Endothelial cell (in vitro differentiated cells): ENCODE data around the gene EIF4G1. TPM values are rescaled to one million over a fixed set of nuclear protein-coding genes. Genes with fewer than 3 reads are reported as not detected.

ENCODE experiments used
- DNase-seq: peaks from one replicate; pipeline ENCODE4 v3.0.0; 2021; ENCODE audit warnings: low spot score
- H3K27ac Mint-ChIP-seq: one replicate; pipeline ENCODE4 v1.8.0; 2021; ENCODE audit warnings: mixed read lengths, inconsistent platforms; ENCODE audit not compliant: unreplicated experiment
- H3K27me3 Mint-ChIP-seq: one replicate; pipeline ENCODE4 v1.8.0; 2021; ENCODE audit warnings: mild to moderate bottlenecking, moderate library complexity, mixed read lengths, inconsistent platforms; ENCODE audit not compliant: unreplicated experiment
- H3K36me3 Mint-ChIP-seq: one replicate; pipeline ENCODE4 v1.8.0; 2021; ENCODE audit warnings: mild to moderate bottlenecking, low read depth, mixed read lengths, inconsistent platforms; ENCODE audit not compliant: unreplicated experiment
- H3K4me1 Mint-ChIP-seq: one replicate; pipeline ENCODE4 v1.8.0; 2021; ENCODE audit warnings: mild to moderate bottlenecking, mixed read lengths, inconsistent platforms; ENCODE audit not compliant: unreplicated experiment
- H3K4me3 Mint-ChIP-seq: one replicate; pipeline ENCODE4 v1.8.0; 2021; ENCODE audit warnings: mild to moderate bottlenecking, mixed read lengths, inconsistent platforms; ENCODE audit not compliant: unreplicated experiment
- H3K9me3 Mint-ChIP-seq: one replicate; pipeline ENCODE4 v1.8.0; 2021; ENCODE audit warnings: mixed read lengths, inconsistent platforms; ENCODE audit not compliant: unreplicated experiment
- CTCF ChIP-seq: fragments of 200-600 bp; sonication (generic); IDR thresholded peaks from one replicate; pipeline ENCODE4 v1.5.0; 2021; ENCODE audit warnings: antibody characterized with exemption; ENCODE audit not compliant: unreplicated experiment
- total RNA-seq: library from RNA; stranded (reverse); fragmentation: NEBNext Ultra II Directional; extraction: Animal tissue kit (Norgen Biotek cat#: 25700); gene quantifications from one replicate; pipeline ENCODE4 v1.2.1, GENCODE V29; 2021; ENCODE audit not compliant: unreplicated experiment

EIF4G1 gene
- total RNA-seq, 1 donor from 2014 or later, result 390 TPM

GRCh38 chr3:184381261-184382224 lies 67.1 kb downstream of the EIF4G1 start:
- no peak overlapping the region for H3K27ac Mint-ChIP-seq
- H3K9me3 Mint-ChIP-seq, result no peaks in the 10 kb centered on the region
- no peak for DNase-seq
- no peak for TF ChIP-seq CTCF
- H3K36me3 Mint-ChIP-seq, result no peaks in the 10 kb centered on the region
- peaks cover 20% of the 10 kb centered on the region for H3K4me1 Mint-ChIP-seq
- H3K4me3 Mint-ChIP-seq, result no peak overlapping the region
- peaks cover 26% of the 10 kb centered on the region for H3K27me3 Mint-ChIP-seq

- Mint-ChIP-seq H3K27ac (no peak overlapping the region), H3K9me3 (no peaks in the 10 kb centered on the region), H3K27me3 (peaks cover 30% of the 10 kb centered on the region), H3K4me3 (no peak overlapping the region), H3K4me1 (peaks cover 15% of the 10 kb centered on the region), H3K36me3 (no peaks in the 10 kb centered on the region)
- no peak for DNase-seq
- TF ChIP-seq CTCF, result no peak
Observed at GRCh38 chr3:184382326-184383032, 68.1 kb downstream of the EIF4G1 start.

GRCh38 chr3:184383033-184383740 lies 68.8 kb downstream of the EIF4G1 start:
- Mint-ChIP-seq H3K36me3 (no peaks in the 10 kb centered on the region), H3K4me1 (peaks cover 11% of the 10 kb centered on the region), H3K27ac (no peak overlapping the region), H3K27me3 (peaks cover 31% of the 10 kb centered on the region), H3K9me3 (no peaks in the 10 kb centered on the region), H3K4me3 (no peak overlapping the region)
- no peak for TF ChIP-seq CTCF
- no peak for DNase-seq

GRCh38 chr3:184384342-184384741 lies 69.9 kb downstream of the EIF4G1 start:
- DNase-seq, result no peak
- Mint-ChIP-seq H3K9me3 (no peaks in the 10 kb centered on the region), H3K36me3 (no peaks in the 10 kb centered on the region), H3K4me3 (no peak overlapping the region), H3K27me3 (peaks cover 29% of the 10 kb centered on the region), H3K27ac (no peak overlapping the region), H3K4me1 (peaks cover under 1% of the 10 kb centered on the region)
- TF ChIP-seq CTCF, result no peak

Other genes with a start within 250 kb of the EIF4G1 start
- gene HTR3E, start 217.5 kb upstream of the EIF4G1 start, total RNA-seq, result not detected
- 37.0 TPM for gene EIF2B5, start 179.2 kb upstream of the EIF4G1 start, total RNA-seq
- 103 TPM for gene DVL3, start 159.2 kb upstream of the EIF4G1 start, total RNA-seq
- 401 TPM for gene AP2M1, start 139.8 kb upstream of the EIF4G1 start, total RNA-seq
- 68.1 TPM for gene ABCF3, start 128.4 kb upstream of the EIF4G1 start, total RNA-seq
- gene VWA5B2, start 85.0 kb upstream of the EIF4G1 start, total RNA-seq, result 1.1 TPM
- gene ALG3, start 65.6 kb upstream of the EIF4G1 start, total RNA-seq, result 38.6 TPM
- gene EEF1AKMT4, start 64.9 kb upstream of the EIF4G1 start, total RNA-seq, result 5.7 TPM
- not detected for gene CAMK2N2, start 53.1 kb upstream of the EIF4G1 start, total RNA-seq
- gene ECE2, start 38.6 kb upstream of the EIF4G1 start, total RNA-seq, result not detected
- gene PSMD2, start 15.4 kb upstream of the EIF4G1 start, total RNA-seq, result 292 TPM
- gene FAM131A, start 23.0 kb downstream of the EIF4G1 start, total RNA-seq, result 15.8 TPM
- 6.3 TPM for gene CLCN2, start 47.0 kb downstream of the EIF4G1 start, total RNA-seq
- 56.1 TPM for gene POLR2H, start 47.1 kb downstream of the EIF4G1 start, total RNA-seq
- 0.28 TPM for gene THPO, start 63.6 kb downstream of the EIF4G1 start, total RNA-seq
- gene CHRD, start 65.4 kb downstream of the EIF4G1 start, total RNA-seq, result 2.4 TPM
- gene EPHB3, start 247.2 kb downstream of the EIF4G1 start, total RNA-seq, result 4.3 TPM